Mammary microvascular endothelial cell (primary cell): Measurements from ENCODE around the gene STK32C. TPM values are rescaled to one million over a fixed set of nuclear protein-coding genes. Genes with fewer than 3 reads are reported as not detected.

Source experiments
- total RNA-seq: library from RNA; depleted of rRNA; stranded (reverse); fragments of >200 nt; gene quantifications from 2 replicates; pipeline ENCODE4 v1.2.3, GENCODE V29; 2015

The STK32C gene
- total RNA-seq, result 13.2 and 21.4 TPM in 2 replicates

GRCh38 chr10:132307823-132308586, at the start of gene STK32C:
Gene STK32C (minus strand): TSS chr10:132307950. CDS start chr10:132307833, 117 bp downstream.

GRCh38 chr10:132331601-132332432, 24.1 kb upstream of the STK32C start, which contains the start of gene LRRC27:
Gene LRRC27 (plus strand): TSS chr10:132332193. CDS start chr10:132333525, 1,332 bp downstream.

GRCh38 chr10:132186488-132187429, 121.0 kb downstream of the STK32C start, which contains the start of gene DPYSL4:
Gene DPYSL4 (plus strand): TSS chr10:132186948. CDS start chr10:132187064, 116 bp downstream.

Other genes starting within 250 kb of the STK32C start
- gene JAKMIP3, start 242.0 kb downstream of the STK32C start, total RNA-seq, result under 0.01 TPM in 1 of 2 replicates, not detected in the other
- 4.7 and 8.2 TPM in 2 replicates for gene DPYSL4, start 121.0 kb downstream of the STK32C start, total RNA-seq
- gene LRRC27, start 24.2 kb upstream of the STK32C start, total RNA-seq, result 2.9 and 4.0 TPM in 2 replicates
- gene PWWP2B, start 89.2 kb upstream of the STK32C start, total RNA-seq, result 7.3 and 8.0 TPM in 2 replicates
- gene INPP5A, start 229.8 kb upstream of the STK32C start, total RNA-seq, result 34.9 and 47.3 TPM in 2 replicates